GM21723 (cell line): ENCODE measurements around the gene MUC2.

Experiments
- ATAC-seq: cut with Tn5 transposase; IDR thresholded peaks from one replicate; pipeline ENCODE4 v1.9.1; 2021; ENCODE audit warnings: mild to moderate bottlenecking, moderate library complexity; ENCODE audit not compliant: unreplicated experiment

MUC2 gene

DNA sequence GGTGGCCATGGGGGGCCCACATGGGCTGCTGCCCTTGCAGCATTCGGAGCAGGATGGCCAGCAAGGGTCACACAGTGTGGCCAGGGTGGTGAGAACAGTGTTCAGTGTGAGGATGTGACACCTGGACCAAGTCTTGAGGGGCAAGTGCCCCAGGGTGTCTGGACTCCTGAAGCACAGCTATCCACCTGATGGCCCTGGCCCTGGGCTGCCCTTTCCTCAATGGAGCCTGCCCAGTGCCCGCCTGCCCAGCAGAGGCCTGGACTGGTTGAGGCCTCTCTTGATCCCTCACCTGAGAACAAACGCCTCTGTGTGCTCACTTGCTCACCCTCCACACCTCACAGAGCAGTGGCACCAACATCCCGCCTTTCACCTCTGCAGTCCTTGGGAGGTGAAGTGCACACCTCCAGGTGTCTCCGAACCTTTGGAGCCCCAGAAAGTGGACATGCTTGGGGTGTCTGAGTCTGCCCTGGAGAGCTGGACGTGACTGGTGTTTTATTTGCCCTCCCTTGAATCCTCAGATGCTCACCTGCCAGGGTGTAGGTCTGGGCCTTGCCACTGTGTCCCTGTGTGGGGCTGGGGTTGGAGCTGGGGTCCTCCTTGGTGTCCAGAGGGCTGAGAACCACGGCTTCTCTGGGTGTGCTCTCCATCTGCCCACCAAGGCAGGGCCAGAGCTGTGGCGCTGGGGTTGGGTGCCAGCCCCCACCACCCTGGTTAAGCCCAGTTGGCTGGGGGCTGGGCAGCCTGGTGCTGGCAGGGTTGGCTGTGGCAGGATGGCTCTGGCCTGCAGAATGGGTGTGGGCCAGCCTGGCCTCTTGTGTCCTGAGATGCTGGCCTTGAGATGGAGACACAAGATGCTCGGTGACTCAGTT, 3.8 kb upstream of the MUC2 start:
- ATAC-seq = no peak

DNA sequence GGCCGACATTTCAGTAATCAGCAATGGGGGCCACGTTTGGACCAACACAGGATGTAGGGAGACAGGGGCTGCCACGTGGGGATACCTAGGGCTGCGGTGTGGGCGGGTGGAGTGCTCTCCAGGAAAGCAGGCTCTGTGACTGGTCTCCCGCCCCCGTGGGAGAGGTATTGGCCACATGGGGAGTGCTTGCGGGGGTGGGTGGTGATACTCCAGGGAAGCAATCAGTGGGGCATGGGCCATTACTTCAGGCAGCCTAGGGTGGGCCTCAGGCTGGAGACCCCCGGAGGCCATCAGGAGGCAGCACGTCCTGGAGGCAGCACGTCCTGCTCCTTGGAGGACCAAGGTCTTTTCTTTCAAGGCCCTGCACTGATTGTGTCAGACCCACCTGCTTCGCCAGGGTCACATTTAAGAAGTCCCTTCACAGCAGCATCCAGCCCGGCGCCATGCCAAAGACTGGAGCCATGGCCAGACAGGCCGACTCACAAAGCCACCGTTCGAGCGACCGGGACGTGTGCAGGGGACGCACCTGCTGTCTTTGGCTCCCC, 3.0 kb upstream of the MUC2 start:
- no peak for ATAC-seq

DNA sequence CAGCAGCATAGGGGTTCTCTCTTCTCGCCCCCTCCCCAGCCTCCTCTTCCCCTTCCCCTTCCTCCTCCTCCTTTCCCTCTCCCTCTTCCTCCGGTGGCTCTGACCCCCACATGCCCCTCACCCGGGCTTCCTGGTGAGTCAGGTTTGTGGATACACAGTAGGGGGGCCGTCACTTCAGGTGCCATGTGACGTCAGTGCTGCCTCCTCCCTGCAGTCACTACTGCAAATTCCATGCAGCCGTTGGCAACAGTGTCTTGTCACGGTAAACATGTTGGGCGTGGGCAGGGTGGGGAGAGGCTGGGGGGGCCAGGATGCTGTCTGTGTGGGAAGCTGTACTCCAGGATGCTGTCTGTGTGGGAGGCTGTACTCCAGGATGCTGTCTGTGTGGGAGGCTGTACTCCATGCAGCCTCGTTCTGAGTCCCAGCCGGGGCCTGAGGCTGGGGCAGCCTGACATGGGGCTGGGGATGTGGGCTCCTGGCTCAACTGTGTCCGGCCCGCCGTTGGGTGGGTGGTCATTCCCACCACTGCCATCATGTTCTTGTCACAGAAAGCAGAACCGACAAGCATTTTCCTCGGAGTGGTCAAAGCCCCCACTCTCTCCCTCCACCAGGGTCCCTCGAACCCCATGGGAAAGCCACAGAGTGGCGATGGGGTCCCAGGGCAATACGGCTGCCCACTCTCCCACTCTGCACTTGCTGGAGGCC, 2.4 kb upstream of the MUC2 start:
- ATAC-seq = no peak

DNA sequence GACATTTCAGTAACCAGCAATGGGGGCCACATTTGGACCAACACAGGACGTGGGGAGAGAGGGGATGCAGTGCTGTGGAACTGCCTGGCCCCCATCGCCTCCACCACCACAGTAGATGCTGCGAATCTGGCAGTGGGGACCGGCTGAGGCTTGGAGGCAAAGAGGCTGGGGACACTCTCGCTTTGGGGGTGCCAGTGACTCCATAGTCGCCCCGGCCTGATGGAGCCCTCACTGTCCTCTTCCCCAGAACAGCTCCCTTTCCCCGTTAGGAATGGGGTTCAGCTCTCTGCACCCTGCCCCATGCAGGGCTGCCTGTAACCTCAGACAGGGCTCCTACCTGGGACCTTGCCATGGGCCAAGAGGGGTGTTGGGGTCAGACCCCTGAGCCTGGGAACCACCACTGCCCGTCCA, 1.8 kb upstream of the MUC2 start:
- ATAC-seq = no peak

DNA sequence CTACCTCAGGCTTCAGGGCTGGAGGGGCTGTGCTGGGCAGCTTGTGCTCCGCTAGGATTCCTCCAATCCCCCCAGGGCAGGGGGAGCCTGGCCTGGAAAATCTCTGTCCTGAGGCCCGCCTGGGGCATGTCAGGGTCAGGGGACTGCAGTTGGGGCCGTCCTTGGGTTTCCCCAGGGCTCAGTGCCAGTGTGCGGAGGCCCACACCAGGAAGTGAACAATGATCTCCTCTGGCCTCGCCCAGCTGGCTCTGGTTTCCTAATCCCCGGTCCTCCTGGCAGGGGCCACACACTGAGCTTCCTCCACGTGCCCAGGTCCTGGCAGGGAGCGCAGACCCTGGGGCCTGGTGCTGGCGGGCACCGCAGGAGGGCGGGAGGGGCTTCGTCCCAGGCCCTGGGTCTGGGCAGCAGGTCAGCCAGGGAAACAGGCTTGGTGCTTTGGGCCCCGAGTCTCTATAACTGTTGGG, 1.4 kb upstream of the MUC2 start:
- no peak for ATAC-seq

DNA sequence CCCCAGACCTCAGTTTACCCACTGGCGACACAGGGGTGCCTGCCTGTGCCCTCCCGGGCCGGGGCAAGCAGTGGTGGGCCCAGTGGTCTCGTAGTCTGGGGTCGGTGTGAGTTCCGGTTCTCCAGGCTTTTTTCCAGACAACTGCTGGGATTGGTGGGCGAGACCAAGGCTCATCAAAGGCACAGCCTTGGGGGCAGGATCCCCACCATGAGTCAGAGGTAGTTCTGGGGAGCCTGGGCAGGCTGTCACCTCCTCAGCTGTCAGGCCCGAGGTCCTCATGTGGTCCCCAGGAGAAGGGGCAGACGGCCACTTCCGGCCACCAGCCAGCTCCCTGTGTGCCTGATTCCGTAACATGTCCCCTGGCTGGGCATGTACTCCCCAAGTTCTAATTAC, 827 bp upstream of the MUC2 start:
- ATAC-seq = no peak

DNA sequence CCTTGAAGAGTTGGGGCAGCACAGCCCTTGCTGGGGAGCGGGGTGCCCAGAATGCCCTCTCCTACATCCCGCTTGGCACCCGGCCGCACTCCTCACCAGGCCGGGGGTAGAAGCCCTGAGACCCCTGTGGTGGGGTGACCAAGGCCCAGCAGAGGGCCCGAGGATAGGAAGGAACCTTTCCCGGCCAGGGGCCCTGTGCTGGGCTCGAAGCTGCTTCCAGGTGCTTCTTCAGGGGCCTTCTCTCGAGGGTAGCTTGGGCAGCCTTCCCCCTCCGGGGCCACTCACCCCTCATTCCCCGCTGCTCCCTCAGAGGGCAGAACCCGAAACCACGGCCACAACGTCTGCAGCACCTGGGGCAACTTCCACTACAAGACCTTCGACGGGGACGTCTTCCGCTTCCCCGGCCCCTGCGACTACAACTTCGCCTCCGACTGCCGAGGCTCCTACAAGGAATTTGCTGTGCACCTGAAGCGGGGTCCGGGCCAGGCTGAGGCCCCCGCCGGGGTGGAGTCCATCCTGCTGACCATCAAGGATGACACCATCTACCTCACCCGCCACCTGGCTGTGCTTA, 752 bp downstream of the MUC2 start:
- ATAC-seq = no peak

DNA sequence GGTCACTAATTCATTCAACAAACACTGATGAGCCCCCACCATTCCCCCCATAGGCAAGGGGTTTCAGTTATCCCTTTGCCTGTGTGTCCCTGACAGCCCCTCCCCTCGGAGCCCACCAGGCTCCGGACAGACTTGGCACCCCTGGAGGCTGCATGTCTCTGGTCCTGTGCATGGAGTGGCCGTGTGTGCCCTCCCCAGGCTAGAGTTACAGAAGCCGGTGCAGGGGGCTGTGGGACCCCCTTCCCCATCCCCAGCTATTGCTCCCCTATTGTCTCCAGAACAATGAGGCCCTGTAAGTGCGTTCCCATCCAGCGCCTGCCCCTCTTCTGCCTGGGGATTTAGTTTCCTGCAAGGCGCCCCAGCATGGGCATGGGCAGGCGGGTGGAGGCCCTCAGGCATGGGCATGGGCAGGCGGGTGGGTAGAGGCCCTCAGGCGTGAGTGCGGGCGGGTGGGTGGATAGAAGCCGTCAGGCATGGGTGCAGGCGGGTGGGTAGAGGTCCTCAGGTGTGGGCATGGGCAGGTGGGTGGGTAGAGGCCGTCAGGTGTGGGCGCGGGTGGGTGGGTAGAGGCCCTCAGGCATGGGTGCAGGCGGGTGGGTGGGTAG, 1.5 kb downstream of the MUC2 start:
- ATAC-seq = no peak

DNA sequence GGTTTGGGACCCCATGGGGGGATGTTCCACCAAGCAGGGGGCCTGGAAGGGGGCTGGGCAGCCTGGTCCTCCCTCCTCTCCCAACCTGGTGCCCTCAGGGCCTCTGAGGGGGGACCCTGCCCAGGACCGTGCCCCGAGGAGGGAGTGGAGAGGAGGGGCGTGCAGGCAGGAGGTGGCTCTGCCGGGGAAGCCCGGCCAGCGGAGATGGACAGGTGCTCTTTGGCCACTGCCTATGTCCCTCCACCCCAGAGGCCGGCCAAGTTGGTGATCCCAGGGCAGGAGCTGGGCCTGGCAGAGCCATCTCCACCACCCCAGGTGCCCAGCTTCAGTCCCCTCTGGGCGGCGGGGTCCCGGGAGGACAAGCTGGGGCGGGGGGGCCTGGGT, 2.4 kb downstream of the MUC2 start:
- ATAC-seq = no peak

DNA sequence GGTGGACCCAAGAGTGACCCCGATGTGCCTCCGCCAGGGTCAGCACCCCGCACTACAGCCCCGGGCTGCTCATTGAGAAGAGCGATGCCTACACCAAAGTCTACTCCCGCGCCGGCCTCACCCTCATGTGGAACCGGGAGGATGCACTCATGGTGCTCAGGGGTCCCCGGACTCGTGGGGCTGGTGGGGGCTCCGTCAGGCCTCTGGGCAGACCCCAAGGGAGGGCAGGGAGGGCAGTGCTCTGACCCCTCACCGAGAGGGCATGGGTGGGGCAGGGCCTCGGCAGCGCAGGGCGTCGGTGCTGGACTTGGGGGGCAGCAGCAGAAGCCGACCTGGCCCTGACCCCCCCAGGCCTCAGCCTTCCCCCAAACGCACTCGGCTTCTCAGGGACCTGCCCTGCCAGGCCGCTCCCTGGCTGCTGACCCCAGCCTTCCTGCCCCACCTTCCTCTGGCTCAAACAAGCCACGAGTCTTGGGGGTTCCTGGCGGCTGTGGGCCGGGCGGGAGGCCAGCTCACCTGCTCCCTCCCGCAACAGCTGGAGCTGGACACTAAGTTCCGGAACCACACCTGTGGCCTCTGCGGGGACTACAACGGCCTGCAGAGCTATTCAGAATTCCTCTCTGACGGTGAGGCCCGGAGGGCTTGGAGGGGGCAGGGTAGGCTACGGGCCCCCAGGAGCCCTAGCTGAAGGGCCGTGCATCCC, 2.9 kb downstream of the MUC2 start:
- no peak for ATAC-seq

DNA sequence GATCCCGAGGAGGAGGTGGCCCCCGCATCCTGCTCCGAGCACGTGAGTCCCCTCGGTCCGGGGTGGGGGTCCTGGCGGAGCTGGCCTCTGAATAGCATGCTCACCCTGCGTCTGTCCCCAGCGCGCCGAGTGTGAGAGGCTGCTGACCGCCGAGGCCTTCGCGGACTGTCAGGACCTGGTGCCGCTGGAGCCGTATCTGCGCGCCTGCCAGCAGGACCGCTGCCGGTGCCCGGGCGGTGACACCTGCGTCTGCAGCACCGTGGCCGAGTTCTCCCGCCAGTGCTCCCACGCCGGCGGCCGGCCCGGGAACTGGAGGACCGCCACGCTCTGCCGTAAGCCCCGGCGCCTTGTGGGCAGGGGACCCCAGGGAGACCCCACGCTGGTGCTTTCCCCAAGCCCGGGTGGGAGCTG, 3.5 kb downstream of the MUC2 start:
- no peak for ATAC-seq

DNA sequence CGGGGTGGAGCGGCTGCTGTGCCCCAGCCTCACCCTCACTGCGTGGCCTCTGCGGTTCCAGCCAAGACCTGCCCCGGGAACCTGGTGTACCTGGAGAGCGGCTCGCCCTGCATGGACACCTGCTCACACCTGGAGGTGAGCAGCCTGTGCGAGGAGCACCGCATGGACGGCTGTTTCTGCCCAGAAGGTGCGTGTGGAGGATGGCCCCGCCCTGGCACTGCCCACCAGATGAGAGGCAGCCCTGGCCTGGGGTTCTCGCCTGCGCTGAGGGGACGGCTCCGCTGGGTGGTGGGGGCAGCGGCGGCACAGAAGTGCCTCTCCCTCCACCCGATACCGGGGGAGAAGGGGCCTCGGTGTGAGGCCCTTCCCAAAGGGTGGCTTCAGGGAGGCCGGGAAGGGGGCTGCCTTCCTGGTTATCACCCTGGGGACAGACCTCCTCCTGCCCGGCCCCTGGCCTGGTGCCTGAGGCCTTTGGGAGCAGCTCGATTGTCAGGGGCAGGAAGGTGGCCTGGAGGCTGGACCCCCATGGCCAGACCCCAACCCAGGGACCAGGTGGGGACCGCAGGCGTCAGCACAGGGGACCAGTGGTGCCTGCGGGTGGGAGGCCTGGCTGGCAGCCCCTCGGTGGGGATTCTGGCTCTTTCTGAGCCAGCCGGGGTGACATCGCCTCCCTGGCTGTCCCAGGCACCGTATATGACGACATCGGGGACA, 7.1 kb downstream of the MUC2 start:
- no peak for ATAC-seq

DNA sequence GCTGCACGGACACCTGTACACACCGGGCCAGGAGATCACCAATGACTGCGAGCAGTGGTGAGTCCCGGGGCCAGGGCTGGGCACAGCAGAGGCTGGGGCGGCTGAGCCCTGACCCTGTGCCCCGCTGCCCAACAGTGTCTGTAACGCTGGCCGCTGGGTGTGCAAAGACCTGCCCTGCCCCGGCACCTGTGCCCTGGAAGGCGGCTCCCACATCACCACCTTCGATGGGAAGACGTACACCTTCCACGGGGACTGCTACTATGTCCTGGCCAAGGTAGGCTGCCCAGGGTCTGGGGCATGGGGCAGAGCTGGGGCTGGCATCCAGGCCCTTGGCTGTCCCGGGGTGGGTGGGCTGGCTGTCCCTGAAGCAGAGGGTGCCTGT, 7.7 kb downstream of the MUC2 start:
- ATAC-seq = no peak

DNA sequence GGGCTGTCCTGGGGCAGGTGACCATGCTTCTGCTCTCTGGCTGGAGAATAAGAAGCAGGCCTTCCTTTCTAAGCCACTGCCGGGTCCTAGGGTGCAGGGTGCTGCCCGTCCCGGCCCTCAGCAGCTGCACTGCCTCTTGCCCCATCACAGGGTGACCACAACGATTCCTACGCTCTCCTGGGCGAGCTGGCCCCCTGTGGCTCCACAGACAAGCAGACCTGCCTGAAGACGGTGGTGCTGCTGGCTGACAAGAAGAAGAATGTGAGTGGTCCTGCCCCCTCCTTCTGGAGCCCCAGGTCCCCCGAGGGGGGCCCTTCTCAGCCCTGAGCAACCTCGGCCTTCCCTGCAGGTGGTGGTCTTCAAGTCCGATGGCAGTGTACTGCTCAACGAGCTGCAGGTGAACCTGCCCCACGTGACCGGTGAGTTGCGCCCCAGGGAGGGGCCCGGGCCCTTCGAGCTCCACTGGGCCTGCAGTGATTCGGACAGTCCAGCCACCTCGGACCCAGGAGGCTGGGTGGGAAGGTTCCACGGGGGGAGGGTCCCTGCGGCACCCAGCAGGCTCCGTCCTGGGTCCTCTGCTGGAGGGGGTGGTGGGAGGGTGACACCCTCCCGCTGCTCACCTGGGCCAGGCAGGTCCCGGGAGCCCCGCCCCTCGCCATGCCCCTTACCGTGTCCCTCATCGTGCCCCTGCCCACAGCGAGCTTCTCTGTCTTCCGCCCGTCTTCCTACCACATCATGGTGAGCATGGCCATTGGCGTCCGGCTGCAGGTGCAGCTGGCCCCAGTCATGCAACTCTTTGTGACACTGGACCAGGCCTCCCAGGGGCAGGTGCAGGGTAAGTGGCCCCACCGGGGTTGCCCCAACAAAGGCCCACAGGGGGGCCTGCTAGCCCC, 8.3 kb downstream of the MUC2 start:
- ATAC-seq = no peak

DNA sequence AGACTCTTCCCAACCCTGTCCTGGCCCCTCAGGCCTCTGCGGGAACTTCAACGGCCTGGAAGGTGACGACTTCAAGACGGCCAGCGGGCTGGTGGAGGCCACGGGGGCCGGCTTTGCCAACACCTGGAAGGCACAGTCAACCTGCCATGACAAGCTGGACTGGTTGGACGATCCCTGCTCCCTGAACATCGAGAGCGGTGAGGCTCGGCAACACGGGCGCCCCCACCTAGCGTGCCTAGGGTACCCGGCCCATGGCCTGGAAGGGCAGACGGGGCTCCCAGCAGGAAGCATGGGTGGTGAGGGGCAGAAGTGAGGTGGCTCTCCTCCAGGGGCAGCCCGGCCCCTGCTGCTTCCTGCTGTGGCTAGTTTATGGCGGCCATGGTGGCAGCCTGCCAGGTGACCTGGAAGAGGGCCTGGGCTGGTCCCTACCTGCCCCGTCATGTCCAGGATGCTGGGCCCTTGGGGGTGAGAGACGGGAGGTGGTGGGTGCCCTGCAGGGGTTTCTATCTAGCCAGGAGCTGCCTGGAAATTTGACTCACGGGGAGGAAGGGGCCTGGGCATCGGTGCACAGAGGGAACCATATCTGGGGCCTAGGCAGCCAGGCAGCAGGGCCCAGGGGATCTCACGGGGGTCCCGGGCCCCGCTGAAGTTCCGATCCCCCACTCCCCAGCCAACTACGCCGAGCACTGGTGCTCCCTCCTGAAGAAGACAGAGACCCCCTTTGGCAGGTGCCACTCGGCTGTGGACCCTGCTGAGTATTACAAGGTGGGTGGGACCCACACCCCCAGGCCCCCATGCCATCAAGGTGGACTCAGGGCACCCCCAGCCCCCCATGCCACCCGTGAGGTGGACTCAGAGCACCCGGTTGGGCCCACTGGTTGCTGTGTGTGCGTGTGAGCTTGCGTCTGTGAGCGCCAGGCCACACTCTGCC, 9.2 kb downstream of the MUC2 start:
- ATAC-seq = no peak

DNA sequence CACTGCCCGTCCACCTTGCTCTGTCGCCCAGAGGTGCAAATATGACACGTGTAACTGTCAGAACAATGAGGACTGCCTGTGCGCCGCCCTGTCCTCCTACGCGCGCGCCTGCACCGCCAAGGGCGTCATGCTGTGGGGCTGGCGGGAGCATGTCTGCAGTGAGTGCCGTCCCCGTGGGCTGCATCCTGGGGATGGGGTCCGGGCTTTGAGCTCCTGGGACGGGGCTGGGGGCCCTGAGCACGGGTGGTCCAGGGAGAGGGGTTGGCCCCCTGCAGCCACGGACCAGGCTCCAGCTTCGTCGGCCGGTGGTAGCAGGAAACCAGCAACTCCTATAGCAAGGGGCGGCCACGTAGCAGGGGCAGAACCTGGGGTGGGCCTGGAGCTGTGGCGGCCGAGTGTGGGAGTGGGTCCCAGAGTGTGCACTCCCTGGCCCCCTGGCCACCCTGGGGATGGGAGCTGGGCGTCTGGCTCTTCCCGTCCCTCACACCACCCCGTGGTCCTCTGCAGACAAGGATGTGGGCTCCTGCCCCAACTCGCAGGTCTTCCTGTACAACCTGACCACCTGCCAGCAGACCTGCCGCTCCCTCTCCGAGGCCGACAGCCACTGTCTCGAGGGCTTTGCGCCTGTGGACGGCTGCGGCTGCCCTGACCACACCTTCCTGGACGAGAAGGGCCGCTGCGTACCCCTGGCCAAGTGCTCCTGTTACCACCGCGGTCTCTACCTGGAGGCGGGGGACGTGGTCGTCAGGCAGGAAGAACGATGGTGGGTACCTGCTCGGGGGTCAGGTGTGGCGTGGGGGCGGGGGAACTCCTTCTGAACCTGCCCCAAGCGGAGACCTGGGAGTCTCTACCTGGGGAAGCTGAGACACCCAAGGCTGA, 10.1 kb downstream of the MUC2 start:
- ATAC-seq = no peak
